ENCODE results near the gene MAN1B1.
"Not testable (repeated sequence)": the region's sequence is repeated elsewhere in the genome, so short reads cannot be mapped to it uniquely, and the experiment has no call there.

Gene MAN1B1

DNA sequence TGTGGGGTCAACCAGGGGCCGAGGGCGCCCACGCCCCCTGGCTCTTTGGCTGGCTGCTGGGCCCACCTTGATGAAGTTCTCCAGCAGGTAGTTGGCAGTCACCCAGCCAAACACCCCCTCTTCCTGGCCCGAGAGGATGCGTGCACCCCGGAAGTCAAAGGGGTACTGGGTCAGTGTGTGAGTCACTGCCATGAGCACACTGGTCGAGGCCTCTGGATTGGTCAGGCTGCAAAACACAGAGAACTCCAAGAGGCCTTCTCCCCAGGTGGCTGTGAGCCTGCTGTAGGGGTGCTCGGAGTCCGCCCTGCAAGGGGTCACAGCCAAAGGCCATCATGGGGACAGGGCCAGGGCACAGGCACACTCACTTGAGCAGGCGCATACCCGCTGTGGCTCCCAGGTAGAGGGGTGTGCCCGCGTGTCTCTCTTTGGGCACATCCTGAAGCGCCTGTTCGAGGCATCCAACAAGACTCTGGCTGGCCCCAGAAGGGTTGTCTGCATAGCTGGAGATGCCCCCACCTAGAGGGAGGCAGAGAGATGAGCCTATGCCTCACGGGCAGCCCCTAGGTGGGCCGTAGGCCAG, 35.5 kb upstream of the MAN1B1 start:
- in situ Hi-C loops (cut with MboI; ENCODE audit: low sequenced_read_pairs): no loop called here

DNA sequence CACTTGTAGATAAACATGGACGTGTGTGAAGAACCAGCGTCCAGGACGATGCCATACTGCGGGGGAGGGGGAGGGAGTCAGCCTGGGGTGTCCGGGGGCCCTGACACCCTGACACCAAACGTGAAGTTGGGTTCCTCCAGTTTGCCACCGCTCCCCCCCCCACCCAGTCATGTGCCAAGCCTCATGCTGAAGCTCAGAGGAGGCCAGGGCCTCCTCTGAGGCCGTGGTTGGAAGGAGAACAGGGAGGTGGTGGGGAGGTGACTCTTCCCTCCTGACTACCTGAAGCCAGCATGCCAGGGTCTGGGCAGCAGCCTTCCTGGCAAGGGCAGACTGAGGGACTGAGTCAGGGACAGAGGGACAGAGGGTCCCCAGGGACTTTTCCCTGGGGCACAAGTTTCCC, 34.5 kb upstream of the MAN1B1 start:
- in situ Hi-C loops (cut with MboI; ENCODE audit: low sequenced_read_pairs): no loop called here

DNA sequence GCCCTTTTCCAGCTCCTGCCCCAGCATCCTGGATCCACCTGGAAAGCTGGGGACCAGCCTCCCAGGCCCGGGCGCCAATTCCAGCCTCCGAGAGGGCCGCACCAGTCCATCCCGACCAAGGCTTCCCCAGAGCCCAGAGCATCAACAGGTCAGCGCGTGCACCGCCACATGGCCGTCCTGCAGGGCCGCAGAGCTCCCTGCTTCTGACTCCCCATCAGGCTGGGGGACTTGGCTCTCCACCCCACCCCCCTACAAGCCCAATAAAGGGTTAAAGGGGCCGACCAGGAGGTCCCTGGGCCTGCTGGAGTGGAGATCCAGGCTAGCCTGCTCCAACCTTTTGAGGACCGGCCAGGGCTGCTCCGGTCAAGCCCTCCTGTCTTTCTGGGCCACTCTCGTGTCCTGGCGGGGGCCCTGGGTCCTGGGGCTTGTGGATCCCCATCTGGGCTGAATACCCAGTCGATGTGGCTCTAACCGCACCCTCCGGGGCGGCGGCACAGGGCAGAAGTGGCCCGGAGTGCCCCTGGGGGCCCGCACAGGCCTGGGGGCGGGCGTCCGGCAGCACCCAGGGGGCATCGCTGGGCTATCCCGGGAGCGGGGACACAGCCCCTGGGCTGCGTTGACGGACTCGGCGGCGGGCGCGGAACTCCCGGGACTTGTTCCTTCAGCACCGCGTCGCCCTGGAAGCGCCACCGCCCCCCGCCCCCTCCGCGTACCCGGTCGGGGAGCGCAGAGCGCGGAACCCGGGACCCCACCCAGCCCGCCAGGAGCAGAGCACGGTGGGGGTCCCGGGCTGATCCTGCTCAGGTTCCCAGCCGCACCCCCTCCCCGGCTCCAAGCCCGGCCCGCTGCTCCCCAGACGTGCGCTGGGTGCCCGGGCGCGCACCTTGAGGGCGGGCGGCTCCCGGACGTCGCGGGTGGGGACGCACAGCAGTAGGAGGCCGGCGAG, 33.5 kb upstream of the MAN1B1 start:
- in situ Hi-C loops (cut with MboI; ENCODE audit: low sequenced_read_pairs): no loop called here

DNA sequence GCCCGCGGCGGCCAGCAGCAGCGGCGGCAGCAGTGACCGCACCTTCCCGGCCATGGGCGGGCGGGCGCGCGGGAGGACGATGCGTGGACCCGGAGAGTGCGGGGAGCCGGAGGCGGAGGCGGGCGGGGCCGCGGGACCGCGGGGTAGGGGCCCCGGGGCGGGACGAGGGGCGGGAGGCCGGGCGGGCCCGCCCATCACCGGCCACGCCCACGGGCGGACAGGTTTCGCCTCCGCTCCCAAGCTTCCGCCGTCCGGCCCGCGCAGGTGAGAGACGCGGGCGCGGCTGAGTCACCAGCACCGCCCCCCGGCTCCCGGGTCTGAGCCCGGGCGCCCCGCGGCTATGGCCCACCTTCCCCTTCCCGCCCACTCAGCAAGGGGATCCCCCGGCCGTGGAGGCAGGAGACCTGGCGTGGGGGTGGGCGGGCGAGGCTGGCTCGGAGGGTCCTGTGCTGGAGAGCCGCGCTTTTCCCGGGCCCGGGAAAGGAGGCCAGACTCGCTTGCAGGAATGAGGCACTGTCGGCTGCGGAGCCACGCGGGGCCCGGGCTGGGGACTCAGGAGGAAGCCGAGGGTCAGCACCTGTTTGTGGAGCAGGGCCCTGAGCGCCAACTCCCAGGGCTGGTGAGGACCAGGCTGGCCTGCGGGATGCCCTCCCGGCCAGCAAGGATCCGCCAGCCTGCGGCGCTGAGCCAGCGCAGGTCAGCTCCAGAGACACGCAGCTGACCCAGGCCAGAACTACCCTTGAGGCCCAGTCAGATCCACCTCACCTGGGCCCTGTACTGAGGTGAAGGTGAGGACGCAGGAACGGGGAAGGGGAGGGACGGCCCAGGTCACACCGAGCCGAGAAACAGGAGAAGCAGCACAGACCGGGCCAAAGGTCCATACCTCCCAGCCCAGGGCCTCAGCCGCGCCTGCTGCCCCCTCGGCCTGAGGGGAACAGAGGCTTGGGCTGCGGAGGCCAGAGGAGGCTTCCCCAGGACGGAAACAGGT, 32.5 kb upstream of the MAN1B1 start, which contains the start of gene ENTPD2:
Gene ENTPD2, minus strand, starts transcription at position 118 of the 988 bp plus-strand sequence. Its CDS starts 64 bp downstream, at position 54.
- in situ Hi-C loops (cut with MboI; ENCODE audit: low sequenced_read_pairs): no loop called here

DNA sequence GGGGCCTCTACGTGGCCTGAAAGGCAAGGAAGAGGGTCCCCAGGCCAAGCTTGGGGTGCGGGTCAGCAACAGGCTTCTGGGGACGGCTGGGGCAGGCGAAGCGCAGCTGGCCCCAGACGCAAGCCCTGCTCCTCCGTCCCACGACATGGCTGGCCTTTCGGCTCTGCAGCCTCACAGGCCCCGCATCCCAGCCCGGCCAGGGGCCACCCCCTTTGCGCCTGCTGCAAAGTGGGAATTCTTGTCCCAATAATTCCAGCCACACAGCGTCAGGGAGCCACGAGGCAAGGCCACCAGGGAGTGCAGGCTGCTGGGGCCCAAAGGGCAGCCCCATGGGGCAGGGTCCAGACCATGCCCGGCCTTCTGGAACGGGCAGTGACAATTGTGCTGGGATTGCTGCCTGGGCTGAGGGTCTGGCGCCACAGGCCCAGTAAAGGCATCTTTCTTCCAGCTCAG, 31.8 kb upstream of the MAN1B1 start:
- in situ Hi-C loops (cut with MboI; ENCODE audit: low sequenced_read_pairs): no loop called here

DNA sequence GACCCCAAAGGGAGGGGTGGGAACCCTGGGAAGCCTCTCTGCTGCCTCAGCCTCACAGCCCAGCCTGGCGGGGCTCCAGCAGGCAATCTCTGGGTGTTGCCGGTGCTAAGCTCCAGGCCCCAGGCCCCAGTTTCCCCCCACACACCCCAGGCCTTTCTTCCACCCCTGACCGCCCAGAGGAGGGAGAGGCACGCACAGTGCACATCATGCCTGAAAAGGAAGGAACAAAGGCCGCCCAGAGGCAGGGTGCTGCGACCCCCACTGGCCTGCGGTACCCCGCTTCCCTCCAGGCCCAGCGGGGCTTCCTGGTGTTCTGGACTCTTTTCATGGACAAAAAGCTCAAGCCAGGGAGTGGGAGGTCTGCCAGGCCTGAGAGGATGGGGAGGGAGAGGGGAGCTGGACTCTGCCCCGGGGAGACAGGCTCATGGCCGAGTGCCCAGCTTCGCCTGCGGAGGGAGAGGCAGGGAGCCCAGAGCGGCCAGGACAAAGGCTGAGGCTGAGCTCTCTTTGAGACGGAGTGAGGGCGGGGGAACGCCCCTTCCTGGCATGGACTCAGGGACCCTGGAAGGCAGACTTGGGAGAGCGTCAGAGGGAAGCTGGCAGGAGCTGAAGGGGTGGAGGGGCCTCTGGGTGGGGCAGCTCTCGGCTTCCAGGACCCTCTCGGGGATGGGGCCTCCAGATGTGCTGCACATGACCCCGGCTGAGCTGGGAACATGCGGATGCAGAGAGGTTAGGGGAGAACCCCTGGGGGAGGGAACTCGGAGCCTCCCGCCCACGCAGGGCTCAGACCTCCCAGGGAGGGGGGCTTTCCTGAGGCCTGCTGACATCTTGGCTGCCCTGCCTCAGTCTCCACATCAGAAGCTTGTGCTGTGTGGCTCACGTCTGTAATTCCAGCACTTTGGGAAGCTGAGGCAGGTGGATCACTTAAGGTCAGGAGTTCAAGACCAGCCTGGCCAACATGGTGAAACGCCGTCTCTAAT, 31.1 kb upstream of the MAN1B1 start:
- in situ Hi-C loops (cut with MboI; ENCODE audit: low sequenced_read_pairs): no loop called here

DNA sequence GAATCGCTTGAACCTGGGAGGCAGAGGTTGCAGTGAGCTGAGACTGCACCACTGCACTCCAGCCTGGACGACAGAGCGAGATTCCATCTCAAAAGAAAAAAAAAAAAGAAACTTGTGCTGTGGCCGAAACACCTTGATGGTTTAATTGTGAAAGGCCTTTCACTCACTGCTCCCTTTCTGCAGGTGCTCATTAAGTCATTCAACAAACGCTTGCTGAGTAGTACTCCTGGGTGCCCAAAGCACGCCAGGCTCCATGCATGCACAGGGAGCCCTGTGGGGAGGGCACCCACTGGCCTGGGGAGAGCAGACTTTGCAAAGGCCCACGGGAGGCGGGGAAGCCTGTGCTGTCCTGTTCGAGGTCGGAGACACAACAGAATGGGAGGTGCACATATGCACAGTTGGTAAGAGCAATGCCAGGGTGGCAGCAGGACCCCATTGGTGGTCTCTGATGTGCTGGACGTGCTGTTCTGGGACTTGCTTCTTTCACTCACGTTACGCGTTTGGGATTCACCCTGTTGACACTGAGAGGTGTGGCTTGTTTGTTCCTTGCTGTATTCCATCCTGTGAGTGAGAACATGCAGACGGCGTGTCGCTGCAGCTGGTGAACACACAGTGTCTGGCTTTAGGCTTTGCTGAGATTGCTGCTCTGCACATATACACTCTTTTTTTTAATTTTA, 29.9 kb upstream of the MAN1B1 start:
- in situ Hi-C loops (cut with MboI; ENCODE audit: low sequenced_read_pairs): no loop called here

DNA sequence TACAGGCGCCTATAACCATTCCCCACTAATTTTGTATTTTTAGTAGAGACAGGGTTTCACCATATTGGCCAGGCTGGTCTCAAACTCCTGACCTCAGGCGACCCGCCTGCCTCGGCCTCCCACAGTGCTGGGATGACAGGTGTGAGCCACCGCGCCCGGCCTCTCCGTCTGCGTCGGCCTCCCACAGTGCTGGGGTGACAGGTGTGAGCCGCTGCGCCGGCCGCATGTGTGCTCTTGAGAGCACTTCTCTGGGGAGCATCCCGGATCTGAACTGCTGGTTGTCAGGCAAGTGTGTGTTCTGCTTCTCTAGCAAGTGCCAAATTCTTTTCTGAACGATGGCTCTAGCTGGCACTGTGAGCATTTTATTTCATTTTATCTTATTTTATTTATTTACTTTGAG, 29.2 kb upstream of the MAN1B1 start:
- in situ Hi-C loops (cut with MboI; ENCODE audit: low sequenced_read_pairs): no loop called here

DNA sequence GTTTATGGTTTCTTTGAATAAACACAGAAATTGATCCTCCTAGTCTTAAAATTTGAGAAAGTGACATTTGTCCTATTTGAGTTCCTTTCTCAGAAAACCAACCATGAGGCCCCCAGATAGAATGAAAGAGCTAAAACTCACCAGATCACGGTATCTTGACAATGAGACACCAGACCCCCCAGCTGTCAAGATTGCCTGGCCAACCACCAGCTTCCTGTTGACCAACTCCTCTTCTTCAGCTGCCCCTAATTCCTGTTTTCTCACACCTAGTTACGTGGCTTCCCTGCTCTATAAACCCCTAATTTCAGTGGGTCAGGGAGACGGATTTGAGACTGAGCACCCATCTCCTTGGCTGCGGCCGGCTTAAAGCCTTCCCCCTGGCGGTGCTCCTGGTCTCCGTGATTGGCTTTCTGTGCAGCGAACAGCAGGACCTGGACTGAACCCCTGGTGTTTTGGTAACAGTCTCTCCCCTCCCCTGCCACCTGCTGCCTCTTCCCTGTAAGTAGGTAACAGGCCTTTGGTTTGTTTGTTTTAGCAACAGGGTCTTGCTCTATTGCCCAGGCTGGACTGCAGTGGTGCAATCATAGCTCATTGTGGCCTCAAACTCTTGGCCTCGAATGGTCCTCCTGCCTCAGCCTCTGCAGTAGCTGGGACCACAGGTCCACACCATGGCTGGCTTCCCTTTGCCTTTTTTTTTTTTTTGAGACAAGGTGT, 28.1 kb upstream of the MAN1B1 start:
- in situ Hi-C loops (cut with MboI; ENCODE audit: low sequenced_read_pairs): no loop called here

DNA sequence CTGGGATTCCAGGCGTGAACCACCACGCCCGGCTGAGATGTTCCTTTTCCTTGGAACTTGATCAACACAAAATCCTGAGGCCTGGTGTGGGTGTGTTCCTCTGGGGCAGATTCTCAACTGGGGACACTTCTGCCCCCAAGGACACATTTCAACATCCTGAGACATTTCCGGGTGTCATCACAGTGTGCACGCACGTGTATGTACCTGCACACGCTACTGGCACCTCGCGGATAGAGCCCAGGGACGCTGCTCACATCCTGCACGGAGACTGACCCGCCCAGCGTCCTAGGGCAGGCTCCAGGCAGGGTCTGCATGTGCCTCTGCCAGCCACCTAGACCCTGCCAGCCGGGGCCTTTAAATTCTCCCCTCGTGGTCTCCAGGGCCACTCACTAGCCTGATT, 24.4 kb upstream of the MAN1B1 start:
- in situ Hi-C loops (cut with MboI; ENCODE audit: low sequenced_read_pairs): no loop called here

DNA sequence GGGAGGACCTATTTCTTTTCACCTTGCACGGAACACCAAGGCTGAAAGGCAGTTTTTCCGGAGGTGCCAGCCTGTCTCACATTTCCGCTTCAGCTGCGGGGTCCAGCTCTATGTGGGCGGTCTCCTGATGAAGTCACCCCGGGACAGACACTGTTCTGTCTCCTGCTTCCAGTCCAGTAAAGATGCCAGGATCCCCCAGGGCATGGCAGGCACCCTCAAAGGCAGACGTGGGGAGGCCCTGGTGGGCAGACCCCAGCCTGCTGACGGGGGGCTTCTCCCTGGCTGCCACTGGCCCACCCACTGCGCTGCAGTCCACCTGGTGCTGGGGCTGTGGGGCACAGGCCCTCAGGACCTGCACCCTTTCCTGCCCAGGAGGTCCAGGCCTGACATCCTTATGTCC, 24.0 kb upstream of the MAN1B1 start:
- in situ Hi-C loops (cut with MboI; ENCODE audit: low sequenced_read_pairs): not testable (repeated sequence)

DNA sequence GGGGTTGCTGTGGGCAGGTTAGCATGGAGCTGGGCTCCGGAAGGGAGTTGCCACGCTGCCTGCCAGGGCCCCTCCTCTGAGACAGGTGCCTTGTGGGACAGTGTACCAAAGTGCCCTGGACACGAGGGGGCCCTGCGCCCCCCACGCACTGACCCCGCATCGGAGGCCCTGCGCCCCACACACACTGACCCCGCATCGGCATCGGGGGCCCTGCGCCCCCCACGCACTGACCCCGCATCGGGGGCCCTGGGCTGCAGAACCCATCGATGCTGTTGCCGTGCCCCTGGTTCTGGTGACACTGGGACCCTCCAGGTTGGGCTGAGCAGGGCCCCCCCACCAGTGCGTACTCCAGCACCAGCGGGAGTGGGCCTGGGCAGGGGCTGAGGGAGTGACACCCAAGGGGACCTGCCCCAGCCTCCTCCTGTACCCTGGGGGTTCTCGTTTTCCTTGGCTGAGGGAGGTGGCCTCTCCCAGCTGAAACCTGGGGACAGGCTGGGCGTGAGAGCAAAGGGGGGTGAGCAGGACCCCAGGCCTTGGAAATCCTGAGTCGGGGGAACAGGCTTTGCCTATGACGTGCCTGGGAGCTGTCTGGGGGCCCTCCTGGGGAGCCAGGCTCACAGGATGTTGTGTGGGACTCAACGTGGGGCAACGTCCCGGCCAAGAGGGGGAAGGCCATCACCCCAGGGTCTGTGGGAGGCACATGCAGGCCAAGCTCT, 23.3 kb upstream of the MAN1B1 start:
- in situ Hi-C loops (cut with MboI; ENCODE audit: low sequenced_read_pairs): no loop called here

DNA sequence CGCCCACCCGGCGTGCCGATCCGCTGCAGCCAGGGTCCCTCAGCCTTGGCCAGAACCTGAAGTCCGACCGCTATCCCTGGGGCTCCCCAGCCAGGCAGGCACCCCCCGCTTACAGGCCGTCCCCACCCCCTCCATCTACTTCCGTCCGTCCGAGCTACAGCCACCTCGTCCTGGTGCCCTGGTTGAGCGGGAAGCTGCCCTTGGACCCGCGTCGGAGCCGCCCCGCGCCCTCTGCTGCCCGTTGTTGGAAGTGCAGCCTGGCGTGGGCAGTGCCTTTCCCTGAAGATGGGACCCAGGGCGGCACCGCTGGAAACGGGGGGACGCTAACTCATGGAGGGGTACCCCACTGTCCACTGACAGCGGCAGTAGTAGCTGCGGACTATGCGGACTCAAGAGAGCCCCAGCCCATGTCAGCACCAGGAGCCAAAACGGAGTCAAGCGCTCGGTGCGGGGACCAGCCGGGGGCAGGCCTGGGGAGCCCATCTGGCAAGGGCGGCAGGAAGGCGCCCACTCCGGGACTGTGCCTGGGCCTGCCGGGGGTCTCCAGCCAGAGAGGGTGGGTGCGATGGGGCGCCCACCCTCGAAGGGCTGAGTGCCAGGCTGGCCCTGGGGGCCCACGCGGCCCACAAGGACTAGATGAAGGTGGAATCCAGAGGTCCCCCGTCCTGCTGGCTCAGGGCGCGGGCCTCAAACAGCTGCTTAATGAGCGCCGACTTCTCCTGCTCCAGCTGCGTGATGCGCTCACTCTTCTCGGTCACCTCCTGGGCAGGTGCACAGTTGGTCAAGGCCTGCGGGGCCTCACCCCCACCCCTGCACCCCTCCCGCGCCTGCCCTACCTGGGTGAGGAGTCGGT, 22.5 kb upstream of the MAN1B1 start:
- in situ Hi-C loops (cut with MboI; ENCODE audit: low sequenced_read_pairs): no loop called here

DNA sequence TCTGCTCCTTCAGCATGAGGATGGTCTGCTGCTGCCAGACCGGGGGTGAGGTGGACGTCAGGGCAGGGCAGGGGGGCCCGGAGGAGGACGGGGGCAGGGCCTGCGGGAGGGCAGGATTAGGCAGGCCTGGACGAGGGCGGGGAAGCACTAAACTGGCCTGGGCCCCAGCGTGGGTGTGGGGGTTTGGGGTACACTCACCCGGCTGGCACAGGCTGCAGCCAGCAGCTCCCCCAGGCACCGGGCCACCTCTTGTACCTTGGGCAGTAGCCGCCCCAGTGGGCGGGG, 22.0 kb upstream of the MAN1B1 start:
- in situ Hi-C loops (cut with MboI; ENCODE audit: low sequenced_read_pairs): no loop called here

DNA sequence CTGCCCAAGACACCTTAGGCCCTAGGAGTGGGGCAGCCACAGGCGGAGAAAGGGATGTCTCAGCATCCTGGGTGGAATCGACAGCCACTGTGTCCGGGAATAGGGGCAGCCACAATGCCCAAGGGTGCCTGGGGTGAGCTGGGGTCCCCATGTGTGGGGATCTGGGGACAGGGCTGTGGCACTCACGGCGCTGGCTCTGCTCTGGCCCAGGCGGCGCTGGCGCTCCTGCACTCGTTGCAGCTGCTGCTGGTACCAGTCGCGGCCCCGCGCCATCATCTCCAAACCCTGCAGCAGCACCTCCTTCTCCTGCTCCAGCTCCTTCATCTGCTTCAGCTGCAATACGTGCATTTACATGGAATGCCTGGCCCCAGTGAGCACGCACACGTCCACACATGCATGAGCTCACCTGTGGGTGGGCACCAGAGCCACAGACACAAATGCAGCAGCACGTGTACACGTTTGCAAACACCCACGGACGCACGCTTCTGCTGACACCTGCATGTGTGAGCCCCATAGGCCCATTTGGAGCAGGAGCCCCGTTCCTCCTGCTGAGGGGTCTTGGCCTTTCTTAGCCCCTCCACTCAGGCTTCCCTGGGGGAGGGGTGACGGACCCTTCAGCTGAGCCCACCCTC, 21.3 kb upstream of the MAN1B1 start:
- in situ Hi-C loops (cut with MboI; ENCODE audit: low sequenced_read_pairs): no loop called here

DNA sequence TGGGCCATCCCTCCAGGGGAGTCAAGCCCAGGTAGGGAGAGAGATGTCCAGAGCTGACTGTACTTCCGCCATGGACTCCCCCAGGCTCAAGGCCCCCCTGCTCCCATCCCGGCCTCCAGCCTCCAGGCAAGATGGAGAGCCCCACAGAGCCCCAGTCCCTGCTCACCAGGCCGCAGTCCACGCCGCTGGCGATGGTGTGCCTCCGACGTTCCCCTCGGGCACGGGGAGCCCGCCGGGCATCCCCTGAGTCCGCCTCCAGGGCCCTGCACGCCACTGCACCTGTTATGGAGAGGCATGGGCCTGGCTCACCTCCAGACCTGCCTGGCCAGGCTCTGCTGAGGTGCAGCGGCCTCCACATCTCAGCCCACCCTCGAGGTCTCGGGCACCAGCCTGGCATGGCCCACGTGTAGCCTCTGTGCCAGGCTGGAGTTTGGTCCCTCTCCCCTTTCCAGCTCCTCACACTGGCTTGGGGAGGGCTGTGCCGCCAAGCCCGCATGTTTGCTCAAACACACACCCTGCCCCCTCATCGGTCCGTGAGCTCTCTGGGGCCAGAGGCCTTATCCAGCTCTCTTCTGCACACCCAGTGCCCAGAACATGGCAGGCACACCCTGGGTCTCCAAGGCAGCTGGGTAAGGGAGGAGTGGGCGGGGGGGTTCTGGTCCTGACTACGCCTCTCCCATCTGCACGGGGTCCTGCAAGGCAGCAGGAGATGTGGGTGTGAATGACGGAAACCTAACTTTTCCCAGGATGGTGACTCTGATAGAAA, 20.5 kb upstream of the MAN1B1 start:
- in situ Hi-C loops (cut with MboI; ENCODE audit: low sequenced_read_pairs): no loop called here
